Subcutaneous abdominal adipose tissue (tissue), 5 donors: ENCODE measurements around the gene NAPA.

Source experiments
- H3K27ac ChIP-seq: one replicate; pipeline ENCODE4 v1.7.0; 2013; ENCODE audit warnings: low read depth, mild to moderate bottlenecking, inconsistent platforms, low read length, moderate library complexity
- H3K27me3 ChIP-seq, 5 donors: one replicate each; pipeline ENCODE4 v1.7.0; 2013; ENCODE audit warnings: low read length in 5 of 5, inconsistent platforms in 1 of 5; ENCODE audit not compliant: control insufficient read depth in 5 of 5, insufficient read depth in 4 of 5
- H3K36me3 ChIP-seq, 5 donors: one replicate each; pipeline ENCODE4 v1.7.0; 2013; ENCODE audit warnings: low read length in 5 of 5; ENCODE audit not compliant: control insufficient read depth in 5 of 5, insufficient read depth in 5 of 5
- H3K4me1 ChIP-seq, 5 donors: one replicate each; pipeline ENCODE4 v1.7.0; 2013; ENCODE audit warnings: low read length in 5 of 5, mild to moderate bottlenecking in 3 of 5, moderate library complexity in 1 of 5; ENCODE audit not compliant: control insufficient read depth in 5 of 5, insufficient read depth in 5 of 5
- H3K4me3 ChIP-seq, 5 donors: one replicate each; pipeline ENCODE4 v1.7.0; 2013; ENCODE audit warnings: low read length in 5 of 5, low read depth in 1 of 5
- H3K9ac ChIP-seq, 5 donors: one replicate each; pipeline ENCODE4 v1.7.0; 2013; ENCODE audit warnings: low read length in 5 of 5, mild to moderate bottlenecking in 4 of 5, moderate library complexity in 3 of 5
- H3K9me3 ChIP-seq, 5 donors: one replicate each; pipeline ENCODE4 v1.7.0; 2013; ENCODE audit warnings: low read length in 5 of 5; ENCODE audit not compliant: control insufficient read depth in 5 of 5
- donor health status: healthy.
- donor health status: healthy.
- donor health status: healthy.
- donor health status: healthy.
- donor health status: healthy.

Gene NAPA

DNA sequence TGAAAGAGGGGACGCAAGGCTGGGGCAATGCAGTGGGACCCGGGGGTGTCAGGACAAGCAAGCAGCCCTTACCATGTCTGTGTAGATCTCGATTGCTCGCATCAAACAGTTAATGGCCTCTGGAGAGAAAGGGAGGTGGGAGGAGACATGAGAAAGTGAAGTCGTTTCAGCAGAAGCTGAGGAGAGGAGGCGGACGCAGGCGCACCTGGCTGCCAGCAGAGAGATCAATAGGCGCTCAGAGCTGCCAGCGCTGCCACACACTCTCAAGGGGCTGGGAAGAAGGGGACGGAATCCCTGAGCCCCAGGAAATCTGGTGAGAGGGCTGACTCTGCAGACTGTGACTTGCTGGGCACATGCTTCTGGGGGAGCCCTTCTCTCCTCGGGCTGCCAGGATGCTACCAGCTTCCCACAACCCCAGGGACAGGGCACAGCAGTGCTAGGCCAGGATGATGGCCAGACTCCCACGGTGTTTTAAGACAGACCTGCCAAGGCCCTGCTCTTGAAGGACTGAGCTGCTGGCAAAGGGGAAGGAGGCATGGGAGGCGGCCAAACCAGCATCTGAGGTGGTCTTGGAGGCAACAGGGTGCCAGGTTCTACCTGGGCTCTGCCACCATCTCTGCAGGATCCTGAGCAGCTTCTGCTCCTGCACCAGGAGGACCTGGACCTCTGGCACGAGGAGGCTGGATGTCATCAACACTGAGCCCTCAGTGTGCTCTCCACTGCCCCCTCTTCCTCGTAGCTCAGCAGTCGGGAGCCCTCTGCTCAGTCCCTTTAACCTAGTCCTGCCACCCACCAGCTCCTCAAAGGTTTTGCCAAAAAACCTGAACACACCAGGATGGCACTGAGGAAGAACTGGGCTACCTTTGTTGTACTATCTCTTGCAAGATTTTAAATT, 19.1 kb downstream of the NAPA start:
- no peaks in the 10 kb centered on the region for H3K27me3 ChIP-seq
- H3K4me3 ChIP-seq: no peak overlapping the region
- peaks cover 0 to 97% (median 91%) of the 10 kb centered on the region in 5 donors for H3K36me3 ChIP-seq
- peaks cover 0 to 6% (median 0%) of the 10 kb centered on the region in 5 donors for H3K4me1 ChIP-seq
- H3K27ac ChIP-seq: no peak overlapping the region
- H3K9me3 ChIP-seq: no peaks in the 10 kb centered on the region
- H3K9ac ChIP-seq: no peak overlapping the region

GRCh38 chr19:47494729-47495128, 20.1 kb downstream of the NAPA start:
- Histone ChIP-seq H3K9me3 (no peaks in the 10 kb centered on the region), H3K4me1 (peaks cover 0 to 6% (median 0%) of the 10 kb centered on the region in 5 donors), H3K9ac (no peak overlapping the region), H3K36me3 (peaks cover 0 to 97% (median 92%) of the 10 kb centered on the region in 5 donors), H3K27me3 (no peaks in the 10 kb centered on the region), H3K27ac (no peak overlapping the region), H3K4me3 (no peak overlapping the region)

- no peaks in the 10 kb centered on the region for H3K9me3 ChIP-seq
- H3K27ac ChIP-seq: no peak overlapping the region
- no peak overlapping the region for H3K4me3 ChIP-seq
- H3K4me1 ChIP-seq: peaks cover 0 to 6% (median 0%) of the 10 kb centered on the region in 5 donors
- H3K9ac ChIP-seq: no peak overlapping the region
- no peaks in the 10 kb centered on the region for H3K27me3 ChIP-seq
- peaks cover 0 to 98% (median 93%) of the 10 kb centered on the region in 5 donors for H3K36me3 ChIP-seq
Observed at GRCh38 chr19:47494211-47494547, 20.7 kb downstream of the NAPA start.

DNA sequence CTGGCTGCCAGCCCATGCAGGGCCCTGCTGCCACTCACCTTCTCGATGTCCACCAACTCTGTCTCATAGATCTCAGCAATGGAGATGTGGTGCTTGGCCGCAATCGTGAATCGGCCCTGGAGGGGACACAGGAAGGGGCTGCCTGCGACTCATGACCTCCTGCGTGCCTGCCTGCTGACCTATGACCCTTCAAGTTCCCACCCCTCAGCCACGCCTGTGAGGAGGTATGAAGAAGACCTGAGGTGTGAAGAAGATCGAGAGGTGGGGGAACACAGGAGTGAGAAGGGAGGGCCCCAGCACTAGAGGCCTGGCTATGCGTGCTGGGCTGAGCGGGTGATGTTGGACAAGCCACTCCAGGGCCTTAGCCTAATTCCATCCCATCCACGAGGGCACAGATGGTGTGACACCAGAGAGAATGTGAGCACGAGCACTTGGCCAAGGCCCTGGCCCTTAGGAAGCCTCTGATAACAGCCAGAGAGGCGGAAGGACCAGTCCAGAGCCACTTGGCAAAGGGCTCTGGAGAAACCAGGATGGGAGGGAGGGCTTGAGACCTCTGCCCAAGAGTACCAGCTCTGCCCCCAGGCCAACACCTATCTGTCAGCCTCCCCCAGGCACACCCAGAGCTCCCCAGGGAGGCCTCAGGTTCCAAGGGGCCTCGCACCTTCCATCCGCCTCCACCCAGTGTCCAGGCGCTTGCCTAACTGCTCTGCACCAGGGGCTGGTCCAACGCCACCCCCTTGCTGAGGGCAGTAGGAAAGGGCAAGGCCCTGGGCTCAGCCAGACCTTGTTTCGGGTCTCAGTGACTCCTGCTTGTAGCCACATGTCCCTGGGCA, 21.3 kb downstream of the NAPA start:
- peaks cover 0 to 97% (median 91%) of the 10 kb centered on the region in 5 donors for H3K36me3 ChIP-seq
- peak overlapping the region in 1 of 5 donors; percentile 20 for H3K9ac ChIP-seq
- H3K27ac ChIP-seq: no peak overlapping the region
- H3K9me3 ChIP-seq: no peaks in the 10 kb centered on the region
- no peak overlapping the region for H3K4me3 ChIP-seq
- no peaks in the 10 kb centered on the region for H3K27me3 ChIP-seq
- H3K4me1 ChIP-seq: peaks cover 0 to 6% (median 0%) of the 10 kb centered on the region in 5 donors

GRCh38 chr19:47492571-47493377, 22.1 kb downstream of the NAPA start:
- H3K9me3 ChIP-seq: no peaks in the 10 kb centered on the region
- peaks cover 0 to 95% (median 89%) of the 10 kb centered on the region in 5 donors for H3K36me3 ChIP-seq
- H3K4me1 ChIP-seq: peaks cover 0 to 6% (median 0%) of the 10 kb centered on the region in 5 donors
- no peak overlapping the region for H3K27ac ChIP-seq
- no peak overlapping the region for H3K4me3 ChIP-seq
- H3K9ac ChIP-seq: no peak overlapping the region
- H3K27me3 ChIP-seq: no peaks in the 10 kb centered on the region

GRCh38 chr19:47492137-47492533, 22.7 kb downstream of the NAPA start:
- H3K27me3 ChIP-seq: no peaks in the 10 kb centered on the region
- peaks cover 0 to 95% (median 89%) of the 10 kb centered on the region in 5 donors for H3K36me3 ChIP-seq
- H3K27ac ChIP-seq: no peak overlapping the region
- H3K4me3 ChIP-seq: no peak overlapping the region
- H3K9me3 ChIP-seq: no peaks in the 10 kb centered on the region
- no peak overlapping the region for H3K9ac ChIP-seq
- peaks cover 0 to 6% (median 0%) of the 10 kb centered on the region in 5 donors for H3K4me1 ChIP-seq

GRCh38 chr19:47491358-47492136, 23.3 kb downstream of the NAPA start:
- Histone ChIP-seq H3K4me3 (no peak overlapping the region), H3K4me1 (peaks cover 0 to 6% (median 0%) of the 10 kb centered on the region in 5 donors), H3K9me3 (no peaks in the 10 kb centered on the region), H3K36me3 (peaks cover 0 to 95% (median 88%) of the 10 kb centered on the region in 5 donors), H3K27me3 (no peaks in the 10 kb centered on the region), H3K9ac (no peak overlapping the region), H3K27ac (no peak overlapping the region)

GRCh38 chr19:47490847-47491246, 24.0 kb downstream of the NAPA start:
- H3K9me3 ChIP-seq: no peaks in the 10 kb centered on the region
- H3K27me3 ChIP-seq: no peaks in the 10 kb centered on the region
- H3K36me3 ChIP-seq: peaks cover 0 to 88% (median 81%) of the 10 kb centered on the region in 5 donors
- H3K9ac ChIP-seq: no peak overlapping the region
- H3K4me1 ChIP-seq: peaks cover 0 to 6% (median 0%) of the 10 kb centered on the region in 5 donors
- H3K4me3 ChIP-seq: no peak overlapping the region
- no peak overlapping the region for H3K27ac ChIP-seq

- no peaks in the 10 kb centered on the region for H3K9me3 ChIP-seq
- peaks cover 0 to 6% (median 2%) of the 10 kb centered on the region in 5 donors for H3K4me1 ChIP-seq
- H3K27ac ChIP-seq: no peak overlapping the region
- peaks cover 0 to 81% (median 80%) of the 10 kb centered on the region in 5 donors for H3K36me3 ChIP-seq
- no peak overlapping the region for H3K9ac ChIP-seq
- H3K4me3 ChIP-seq: no peak overlapping the region
- no peaks in the 10 kb centered on the region for H3K27me3 ChIP-seq
Observed at GRCh38 chr19:47490031-47490430, 24.8 kb downstream of the NAPA start.
